ENCODE results near the gene COMT. TPM values are rescaled to one million over a fixed set of nuclear protein-coding genes. Genes with fewer than 3 reads are reported as not detected.

The COMT gene
- total and polyA plus RNA-seq, 7 donors: 63.6 to 146 (median 117) TPM

DNA sequence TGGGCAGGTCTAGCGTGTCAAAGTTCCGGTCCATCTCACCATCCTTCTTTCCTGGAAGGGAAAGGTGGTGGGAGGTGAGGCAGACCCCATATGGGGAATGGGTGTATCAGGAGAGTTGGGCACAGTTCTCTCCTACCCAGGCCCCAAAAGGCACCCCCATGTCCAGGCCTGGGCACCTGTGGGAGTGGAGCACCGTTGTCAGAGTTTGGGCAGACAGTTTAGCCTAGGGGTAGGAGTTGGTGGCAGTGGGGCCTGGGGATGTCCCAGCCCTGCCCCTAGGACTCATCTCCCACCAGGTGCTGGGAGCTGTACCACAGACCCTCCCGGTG is 34.1 kb downstream of the COMT start:
- Histone ChIP-seq H3K36me3 (ENCODE audit: insufficient read depth in 1 of 2, low read depth in 1 of 2) (peaks cover 0 to 72% of the 10 kb centered on the region in 2 donors), H3K9me3 (no peaks in the 10 kb centered on the region), H3K27me3 (ENCODE audit: insufficient read depth in 3 of 3, low read length in 2 of 3) (no peaks in the 10 kb centered on the region), H3K4me1 (peaks cover 5% of the 10 kb centered on the region), H3K4me3 (no peak overlapping the region), H3K27ac (no peak overlapping the region)
- WGBS, 3 donors: 72 to 76% (median 74%) methylated on average over 4 of the region's 4 CpGs
- no peak for DNase-seq
- ATAC-seq: no peak
- TF ChIP-seq, protein P1, sequence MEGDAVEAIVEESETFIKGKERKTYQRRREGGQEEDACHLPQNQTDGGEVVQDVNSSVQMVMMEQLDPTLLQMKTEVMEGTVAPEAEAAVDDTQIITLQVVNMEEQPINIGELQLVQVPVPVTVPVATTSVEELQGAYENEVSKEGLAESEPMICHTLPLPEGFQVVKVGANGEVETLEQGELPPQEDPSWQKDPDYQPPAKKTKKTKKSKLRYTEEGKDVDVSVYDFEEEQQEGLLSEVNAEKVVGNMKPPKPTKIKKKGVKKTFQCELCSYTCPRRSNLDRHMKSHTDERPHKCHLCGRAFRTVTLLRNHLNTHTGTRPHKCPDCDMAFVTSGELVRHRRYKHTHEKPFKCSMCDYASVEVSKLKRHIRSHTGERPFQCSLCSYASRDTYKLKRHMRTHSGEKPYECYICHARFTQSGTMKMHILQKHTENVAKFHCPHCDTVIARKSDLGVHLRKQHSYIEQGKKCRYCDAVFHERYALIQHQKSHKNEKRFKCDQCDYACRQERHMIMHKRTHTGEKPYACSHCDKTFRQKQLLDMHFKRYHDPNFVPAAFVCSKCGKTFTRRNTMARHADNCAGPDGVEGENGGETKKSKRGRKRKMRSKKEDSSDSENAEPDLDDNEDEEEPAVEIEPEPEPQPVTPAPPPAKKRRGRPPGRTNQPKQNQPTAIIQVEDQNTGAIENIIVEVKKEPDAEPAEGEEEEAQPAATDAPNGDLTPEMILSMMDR (IDR thresholded peaks at IDR 0.05): no peak
- intact Hi-C loops (cut with DNase I): no loop called here

- Histone ChIP-seq H3K4me1 (peaks cover 13% of the 10 kb centered on the region), H3K4me3 (no peak overlapping the region), H3K27ac (no peak overlapping the region), H3K27me3 (ENCODE audit: insufficient read depth in 3 of 3, low read length in 2 of 3) (no peaks in the 10 kb centered on the region), H3K9me3 (no peaks in the 10 kb centered on the region), H3K36me3 (ENCODE audit: insufficient read depth in 1 of 2, low read depth in 1 of 2) (peaks cover 0 to 70% of the 10 kb centered on the region in 2 donors)
- WGBS, 3 donors: 92 to 97% (median 95%) methylated on average over 2 to 3 of the region's 3 CpGs
- intact Hi-C loops (cut with DNase I): no loop called here
- no peak for ATAC-seq
- DNase-seq: no peak
- TF ChIP-seq, protein P1 (IDR thresholded peaks at IDR 0.05): no peak
Observed at GRCh38 chr22:19976671-19977070, 35.1 kb downstream of the COMT start.

GRCh38 chr22:19977296-19978243 is 36.0 kb downstream of the COMT start:
- ATAC-seq: no peak
- peaks cover 22% of the 10 kb centered on the region for H3K4me1 ChIP-seq
- intact Hi-C loops (cut with DNase I): no loop called here
- H3K9me3 ChIP-seq: no peaks in the 10 kb centered on the region
- no peak overlapping the region for H3K4me3 ChIP-seq
- DNase-seq: no peak
- H3K36me3 ChIP-seq (ENCODE audit: insufficient read depth in 1 of 2, low read depth in 1 of 2): peaks cover 0 to 63% of the 10 kb centered on the region in 2 donors
- TF ChIP-seq, protein P1 (IDR thresholded peaks at IDR 0.05): no peak
- H3K27ac ChIP-seq: no peak overlapping the region
- no peaks in the 10 kb centered on the region for H3K27me3 ChIP-seq (ENCODE audit: insufficient read depth in 3 of 3, low read length in 2 of 3)
- WGBS, 3 donors: 90 to 93% (median 91%) methylated on average over 28 to 32 of the region's 32 CpGs

DNA sequence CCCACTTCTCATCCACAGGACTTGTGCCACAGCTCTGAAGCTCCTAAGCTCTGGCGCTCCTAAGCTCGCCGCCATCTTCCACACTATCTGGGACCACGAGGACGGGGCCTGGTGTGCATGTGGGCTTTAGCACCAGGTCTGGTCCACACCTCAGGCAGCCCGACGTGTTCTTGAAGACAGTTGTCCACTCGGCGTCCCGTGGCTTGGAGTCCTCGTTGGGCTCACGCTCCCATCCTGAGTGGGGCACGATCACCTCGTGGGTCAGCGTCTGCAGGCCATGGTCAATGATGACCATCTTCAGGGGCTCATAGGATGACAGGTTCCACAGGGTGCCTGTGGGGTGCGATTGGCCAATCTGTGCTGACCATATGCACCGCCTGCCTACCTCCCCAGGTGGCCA is 37.2 kb downstream of the COMT start:
- H3K27ac ChIP-seq: no peak overlapping the region
- TF ChIP-seq, protein P1 (IDR thresholded peaks at IDR 0.05): no peak
- intact Hi-C loops (cut with DNase I): no loop called here
- no peaks in the 10 kb centered on the region for H3K27me3 ChIP-seq (ENCODE audit: insufficient read depth in 3 of 3, low read length in 2 of 3)
- H3K36me3 ChIP-seq (ENCODE audit: insufficient read depth in 1 of 2, low read depth in 1 of 2): peaks cover 0 to 51% of the 10 kb centered on the region in 2 donors
- WGBS, 3 donors: 90 to 95% (median 94%) methylated on average over 17 of the region's 17 CpGs
- DNase-seq (no peak), ATAC-seq (no peak)
- no peaks in the 10 kb centered on the region for H3K9me3 ChIP-seq
- no peak overlapping the region for H3K4me3 ChIP-seq
- peaks cover 34% of the 10 kb centered on the region for H3K4me1 ChIP-seq
